CD4-positive, alpha-beta memory T cell (primary cell): ENCODE measurements around the gene GSX2. TPM values are rescaled to one million over a fixed set of nuclear protein-coding genes. Genes with fewer than 3 reads are reported as not detected.

ENCODE experiments used
- polyA plus RNA-seq, 2 donors: library from polyadenylated mRNA; unstranded; fragments of 300-500 nt; fragmentation: Illumina TruSeq; gene quantifications; one replicate each; pipeline ENCODE4 v1.2.3, GENCODE V29; 2021
- total RNA-seq, 2 experiments: library from RNA; stranded (reverse); gene quantifications; one replicate each; pipeline ENCODE4 v1.2.3, GENCODE V29; 2021

Gene GSX2
- total and polyA plus RNA-seq, 4 experiments from 2014 or later = not detected

Other genes starting within 250 kb of the GSX2 start
- 10 to 100 TPM; 45.3 to 46.6 TPM for gene CHIC2, start 35.6 kb upstream of the GSX2 start, total RNA-seq
- 100 to 1,000 TPM in 1 of 2 donors, 10 to 100 TPM in 1; 52.6 to 120 TPM for gene CHIC2, start 35.6 kb upstream of the GSX2 start, polyA plus RNA-seq
- gene PDGFRA, start 129.1 kb downstream of the GSX2 start, total RNA-seq = not detected
- gene PDGFRA, start 129.1 kb downstream of the GSX2 start, polyA plus RNA-seq = not detected